Sigmoid colon (tissue), 4 donors: Measurements from ENCODE around the gene HSPB1.

ENCODE experiments used
- EP300 ChIP-seq, 4 donors: sonication (generic); formaldehyde crosslinking; IDR thresholded peaks; one replicate each; pipeline ENCODE4 v1.6.1; 2017; ENCODE audit warnings: antibody characterized with exemption in 4 of 4
- POLR2A ChIP-seq, 2 donors: fragments of 450-650 bp; IDR thresholded peaks; one replicate each; pipeline ENCODE4 v1.6.1; 2016; ENCODE audit warnings: antibody characterized with exemption in 2 of 2, mild to moderate bottlenecking in 2 of 2, moderate library complexity in 2 of 2
- POLR2AphosphoS5 ChIP-seq, 4 donors: sonication (generic); formaldehyde crosslinking; IDR thresholded peaks; one replicate each; pipeline ENCODE4 v1.6.1; 2017; ENCODE audit warnings: antibody characterized with exemption in 4 of 4
- TF ChIP-seq, protein P1 (sequence below), 4 experiments: fragments of 450-650 bp in 3 of 4; fragments of 200-600 bp in 1 of 4; IDR thresholded peaks; one replicate each; pipeline ENCODE4 v1.5.1; 2016 to 2019; ENCODE audit warnings: antibody characterized with exemption in 4 of 4, mild to moderate bottlenecking in 3 of 4, moderate library complexity in 2 of 4

DNA sequence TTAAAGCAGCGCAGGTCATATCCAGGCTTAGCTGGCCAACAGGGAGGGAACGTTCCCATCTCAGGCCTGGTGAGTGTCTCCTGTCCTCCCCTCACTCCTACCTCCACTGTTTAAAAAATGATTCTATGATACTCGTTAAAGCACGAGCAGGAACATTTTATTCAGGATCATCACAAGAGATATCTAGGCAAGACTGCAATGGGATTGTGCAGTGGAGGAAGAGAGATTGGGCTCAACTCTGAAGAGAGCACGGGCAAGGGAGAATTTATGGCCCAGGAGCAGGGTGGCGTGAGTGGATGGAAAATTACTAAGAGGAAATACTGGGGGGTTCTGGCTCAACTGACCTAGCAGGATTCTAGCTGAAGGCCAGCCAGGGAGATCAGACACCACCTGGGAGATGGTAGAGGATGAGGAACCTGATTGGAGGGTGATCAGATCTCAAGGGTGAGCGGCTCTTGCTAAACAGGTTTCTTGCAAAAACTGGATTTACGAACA lies 9.0 kb upstream of the HSPB1 start:
- TF ChIP-seq POLR2AphosphoS5 (IDR thresholded peaks at IDR 0.05) = peak; percentile 83 to 95 (median 92)
- TF ChIP-seq, protein P1, sequence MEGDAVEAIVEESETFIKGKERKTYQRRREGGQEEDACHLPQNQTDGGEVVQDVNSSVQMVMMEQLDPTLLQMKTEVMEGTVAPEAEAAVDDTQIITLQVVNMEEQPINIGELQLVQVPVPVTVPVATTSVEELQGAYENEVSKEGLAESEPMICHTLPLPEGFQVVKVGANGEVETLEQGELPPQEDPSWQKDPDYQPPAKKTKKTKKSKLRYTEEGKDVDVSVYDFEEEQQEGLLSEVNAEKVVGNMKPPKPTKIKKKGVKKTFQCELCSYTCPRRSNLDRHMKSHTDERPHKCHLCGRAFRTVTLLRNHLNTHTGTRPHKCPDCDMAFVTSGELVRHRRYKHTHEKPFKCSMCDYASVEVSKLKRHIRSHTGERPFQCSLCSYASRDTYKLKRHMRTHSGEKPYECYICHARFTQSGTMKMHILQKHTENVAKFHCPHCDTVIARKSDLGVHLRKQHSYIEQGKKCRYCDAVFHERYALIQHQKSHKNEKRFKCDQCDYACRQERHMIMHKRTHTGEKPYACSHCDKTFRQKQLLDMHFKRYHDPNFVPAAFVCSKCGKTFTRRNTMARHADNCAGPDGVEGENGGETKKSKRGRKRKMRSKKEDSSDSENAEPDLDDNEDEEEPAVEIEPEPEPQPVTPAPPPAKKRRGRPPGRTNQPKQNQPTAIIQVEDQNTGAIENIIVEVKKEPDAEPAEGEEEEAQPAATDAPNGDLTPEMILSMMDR (IDR thresholded peaks at IDR 0.05) = no peak
- TF ChIP-seq POLR2A (IDR thresholded peaks at IDR 0.05) = no peak
- peak; percentile 59 to 97 (median 92) for TF ChIP-seq EP300 (IDR thresholded peaks at IDR 0.05)
